Liver (tissue), 9 donors: Measurements from ENCODE around the gene SLC24A3. TPM values are rescaled to one million over a fixed set of nuclear protein-coding genes. Genes with fewer than 3 reads are reported as not detected.

Experiments
- DNase-seq: peaks from one replicate; pipeline ENCODE4 v3.0.0-alpha.2; 2017; ENCODE audit warnings: low spot score
- H3K27ac ChIP-seq, 2 donors: one replicate each; pipeline ENCODE4 v1.7.0; 2013; ENCODE audit warnings: inconsistent platforms in 2 of 2, low read length in 2 of 2, control low read depth in 1 of 2, low read depth in 1 of 2, mild to moderate bottlenecking in 1 of 2
- H3K27me3 ChIP-seq, 4 donors: one replicate each; pipeline versions ENCODE4 v1.6.1 to v1.7.0; 2013; ENCODE audit warnings: low read length in 3 of 4, inconsistent platforms in 1 of 4, mild to moderate bottlenecking in 1 of 4, moderate library complexity in 1 of 4; ENCODE audit not compliant: control insufficient read depth in 4 of 4, insufficient read depth in 4 of 4
- H3K36me3 ChIP-seq, 4 donors: one replicate each; pipeline versions ENCODE4 v1.6.1 to v1.7.0; 2013; ENCODE audit warnings: low read length in 3 of 4, mild to moderate bottlenecking in 3 of 4, low read depth in 1 of 4, moderate library complexity in 1 of 4; ENCODE audit not compliant: control insufficient read depth in 4 of 4, insufficient read depth in 3 of 4
- H3K4me1 ChIP-seq, 4 donors: one replicate each; pipeline versions ENCODE4 v1.6.1 to v1.7.0; 2013; ENCODE audit warnings: low read length in 3 of 4, mild to moderate bottlenecking in 3 of 4, moderate library complexity in 1 of 4; ENCODE audit not compliant: control insufficient read depth in 4 of 4, insufficient read depth in 4 of 4
- H3K4me3 ChIP-seq, 3 donors: one replicate each; pipeline versions ENCODE4 v1.6.1 to v1.7.0; 2013; ENCODE audit warnings: low read length in 3 of 3, control low read depth in 1 of 3, low read depth in 1 of 3, mild to moderate bottlenecking in 1 of 3
- H3K9ac ChIP-seq, 2 donors: one replicate each; pipeline ENCODE4 v1.7.0; 2013; ENCODE audit warnings: low read length in 2 of 2, mild to moderate bottlenecking in 2 of 2, moderate library complexity in 2 of 2, control low read depth in 1 of 2, low read depth in 1 of 2
- H3K9me3 ChIP-seq, 4 donors: one replicate each; pipeline versions ENCODE4 v1.6.1 to v1.7.0; 2013; ENCODE audit warnings: low read length in 3 of 4; ENCODE audit not compliant: control insufficient read depth in 4 of 4
- EGR1 ChIP-seq, 2 donors: IDR thresholded peaks; 2 replicates each; pipeline ENCODE4 v1.6.1; 2016 to 2018; ENCODE audit warnings: antibody characterized with exemption in 2 of 2, low read depth in 2 of 2
- FOXA1 ChIP-seq: IDR thresholded peaks from 2 replicates; pipeline ENCODE4 v1.6.1; 2016; ENCODE audit warnings: antibody characterized with exemption
- FOXA2 ChIP-seq: IDR thresholded peaks from 2 replicates; pipeline ENCODE4 v1.6.1; 2016; ENCODE audit warnings: antibody characterized with exemption
- GABPA ChIP-seq, 2 donors: IDR thresholded peaks in 1 of 2; conservative IDR thresholded peaks in 1 of 2; 2 replicates each; pipeline ENCODE4 v1.6.1; 2016; ENCODE audit warnings: antibody characterized with exemption in 2 of 2, mild to moderate bottlenecking in 1 of 2, moderate library complexity in 1 of 2
- HNF4A ChIP-seq, 2 donors: conservative IDR thresholded peaks; 2 replicates each; pipeline ENCODE4 v1.6.1; 2016; ENCODE audit warnings: antibody characterized with exemption in 2 of 2, mild to moderate bottlenecking in 2 of 2
- HNF4G ChIP-seq: IDR thresholded peaks from 2 replicates; pipeline ENCODE4 v1.6.1; 2016; ENCODE audit warnings: antibody characterized with exemption
- JUND ChIP-seq, 2 donors: IDR thresholded peaks; 2 replicates each; pipeline ENCODE4 v1.6.1; 2016; ENCODE audit warnings: antibody characterized with exemption in 2 of 2
- NR2F2 ChIP-seq: IDR thresholded peaks from 2 replicates; pipeline ENCODE4 v1.6.1; 2016; ENCODE audit warnings: antibody characterized with exemption
- RAD21 ChIP-seq, 2 donors: IDR thresholded peaks; 2 replicates each; pipeline ENCODE4 v1.6.1; 2016; ENCODE audit warnings: antibody characterized with exemption in 2 of 2, mild to moderate bottlenecking in 2 of 2
- RXRA ChIP-seq, 2 donors: IDR thresholded peaks; 2 replicates each; pipeline ENCODE4 v1.6.1; 2017 to 2018; ENCODE audit warnings: antibody characterized with exemption in 2 of 2, mild to moderate bottlenecking in 1 of 2
- SP1 ChIP-seq: IDR thresholded peaks from 2 replicates; pipeline ENCODE4 v1.6.1; 2018; ENCODE audit warnings: antibody characterized with exemption, mild to moderate bottlenecking
- TAF1 ChIP-seq: conservative IDR thresholded peaks from 2 replicates; pipeline ENCODE4 v1.6.1; 2016; ENCODE audit warnings: antibody characterized with exemption, mild to moderate bottlenecking
- YY1 ChIP-seq: IDR thresholded peaks from 2 replicates; pipeline ENCODE4 v1.6.1; 2016; ENCODE audit warnings: antibody characterized with exemption, mild to moderate bottlenecking
- WGBS: extraction: QIAGEN DNeasy Blood & Tissue Kit; methylation state at CpG from one replicate; pipeline ENCODE4 v1.1.7; 2013; 5-methylcytosine and 5-hydroxymethylcytosine counted together
- polyA plus RNA-seq, 2 donors: library from polyadenylated mRNA; stranded (reverse) in 1 of 2; unstranded in 1 of 2; fragments of 200-250 nt in 1 of 2; fragments of >200 nt in 1 of 2; fragmentation: Nextera tagmentation in 1 of 2; extraction: Ambion mirVana in 1 of 2; gene quantifications; one replicate each; pipeline versions ENCODE4 v1.2.1 to v1.2.3, GENCODE V29; 2013 to 2015
- total RNA-seq, 2 donors: library from RNA; depleted of rRNA; stranded (reverse); fragments of >200 nt; gene quantifications; one replicate each; pipeline ENCODE4 v1.2.3, GENCODE V29; 2014
- TF ChIP-seq, protein P1 (sequence below): fragments of 150-350 bp; IDR thresholded peaks from 2 replicates; pipeline ENCODE4 v1.5.1; 2017; ENCODE audit warnings: improper control_type of control experiment, low read depth, low read length; ENCODE audit not compliant: missing input control
- TF ChIP-seq, protein P2 (sequence below): IDR thresholded peaks from 2 replicates; pipeline ENCODE4 v1.6.1; 2016; ENCODE audit warnings: antibody characterized with exemption
- TF ChIP-seq, protein P3 (sequence below): IDR thresholded peaks from 2 replicates; pipeline ENCODE4 v1.6.1; 2016; ENCODE audit warnings: antibody characterized with exemption
- TF ChIP-seq, protein P4 (sequence below): IDR thresholded peaks from 2 replicates; pipeline ENCODE4 v1.6.1; 2016; ENCODE audit warnings: antibody characterized with exemption
- TF ChIP-seq, protein P5 (sequence below): IDR thresholded peaks from 2 replicates; pipeline ENCODE4 v1.6.1; 2016; ENCODE audit warnings: antibody characterized with exemption, mild to moderate bottlenecking
- donor health status: healthy.
- donor health status: healthy.
- donor health status: healthy.
- donor health status: healthy.
- donor health status: healthy.

SLC24A3 gene
- total and polyA plus RNA-seq, 4 donors = 0.28 to 1.8 (median 0.46) TPM

DNA sequence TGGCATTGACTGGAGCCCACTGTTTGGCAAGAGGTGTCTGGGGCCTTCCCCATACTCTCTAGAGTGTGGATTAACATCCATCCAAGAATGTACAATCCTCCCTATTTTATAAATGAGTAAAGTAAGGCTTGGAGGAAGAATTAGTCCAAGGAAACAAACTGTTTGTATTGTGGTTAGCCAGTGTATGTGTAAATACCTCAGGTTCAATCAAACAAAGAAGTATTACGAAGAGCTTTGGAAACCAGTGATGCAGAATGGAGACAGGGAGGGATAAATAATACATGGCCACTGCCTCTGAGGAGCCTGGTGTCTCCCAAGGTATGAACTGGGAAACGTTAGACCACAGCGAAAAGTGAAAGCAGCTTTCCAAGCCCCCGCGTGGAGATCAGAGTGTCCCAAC, 319.0 kb downstream of the SLC24A3 start:
- Histone ChIP-seq H3K27ac (no peak overlapping the region), H3K9ac (no peak overlapping the region), H3K27me3 (peaks cover 0 to 3% (median 0%) of the 10 kb centered on the region in 4 donors), H3K4me3 (no peak overlapping the region), H3K9me3 (peaks cover 0 to 2% (median 0%) of the 10 kb centered on the region in 4 donors), H3K4me1 (no peaks in the 10 kb centered on the region), H3K36me3 (no peaks in the 10 kb centered on the region)
- 92% methylated on average over 5 of the region's 5 CpGs for WGBS
- DNase-seq = no peak
- TF ChIP-seq RXRA (IDR thresholded peaks at IDR 0.05) = no peak
- no peak for TF ChIP-seq RAD21 (IDR thresholded peaks at IDR 0.05)
- TF ChIP-seq YY1 = no peak
- no peak for TF ChIP-seq NR2F2
- no peak for TF ChIP-seq HNF4A (conservative IDR thresholded peaks at IDR 0.05)

DNA sequence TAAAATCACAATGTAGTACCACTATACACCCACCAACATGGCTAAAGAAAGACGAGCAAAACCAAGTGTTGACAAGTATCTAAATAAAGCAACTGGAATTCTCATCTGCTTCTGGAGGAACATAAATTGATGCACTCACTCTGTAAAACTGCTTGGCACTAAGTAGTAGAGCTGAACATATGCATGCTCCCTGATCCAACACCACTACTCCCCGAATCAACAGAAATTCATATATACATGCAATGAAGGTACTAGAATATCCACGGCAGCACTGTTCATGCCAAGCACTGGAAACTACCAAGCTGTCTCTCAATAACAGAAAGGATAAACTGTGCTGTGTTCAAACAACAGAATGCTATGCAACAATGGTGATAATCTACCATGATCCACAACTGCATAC, 326.1 kb downstream of the SLC24A3 start:
- no peak overlapping the region for H3K4me3 ChIP-seq
- TF ChIP-seq, protein P1, sequence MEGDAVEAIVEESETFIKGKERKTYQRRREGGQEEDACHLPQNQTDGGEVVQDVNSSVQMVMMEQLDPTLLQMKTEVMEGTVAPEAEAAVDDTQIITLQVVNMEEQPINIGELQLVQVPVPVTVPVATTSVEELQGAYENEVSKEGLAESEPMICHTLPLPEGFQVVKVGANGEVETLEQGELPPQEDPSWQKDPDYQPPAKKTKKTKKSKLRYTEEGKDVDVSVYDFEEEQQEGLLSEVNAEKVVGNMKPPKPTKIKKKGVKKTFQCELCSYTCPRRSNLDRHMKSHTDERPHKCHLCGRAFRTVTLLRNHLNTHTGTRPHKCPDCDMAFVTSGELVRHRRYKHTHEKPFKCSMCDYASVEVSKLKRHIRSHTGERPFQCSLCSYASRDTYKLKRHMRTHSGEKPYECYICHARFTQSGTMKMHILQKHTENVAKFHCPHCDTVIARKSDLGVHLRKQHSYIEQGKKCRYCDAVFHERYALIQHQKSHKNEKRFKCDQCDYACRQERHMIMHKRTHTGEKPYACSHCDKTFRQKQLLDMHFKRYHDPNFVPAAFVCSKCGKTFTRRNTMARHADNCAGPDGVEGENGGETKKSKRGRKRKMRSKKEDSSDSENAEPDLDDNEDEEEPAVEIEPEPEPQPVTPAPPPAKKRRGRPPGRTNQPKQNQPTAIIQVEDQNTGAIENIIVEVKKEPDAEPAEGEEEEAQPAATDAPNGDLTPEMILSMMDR = no peak
- TF ChIP-seq, protein P2, sequence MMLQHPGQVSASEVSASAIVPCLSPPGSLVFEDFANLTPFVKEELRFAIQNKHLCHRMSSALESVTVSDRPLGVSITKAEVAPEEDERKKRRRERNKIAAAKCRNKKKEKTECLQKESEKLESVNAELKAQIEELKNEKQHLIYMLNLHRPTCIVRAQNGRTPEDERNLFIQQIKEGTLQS = no peak
- no peak for TF ChIP-seq YY1
- TF ChIP-seq HNF4G = no peak
- no peak for TF ChIP-seq FOXA1
- no peak for TF ChIP-seq FOXA2
- TF ChIP-seq HNF4A (conservative IDR thresholded peaks at IDR 0.05) = no peak
- no peak for TF ChIP-seq JUND (IDR thresholded peaks at IDR 0.05)
- TF ChIP-seq SP1 = no peak
- TF ChIP-seq, protein P3, sequence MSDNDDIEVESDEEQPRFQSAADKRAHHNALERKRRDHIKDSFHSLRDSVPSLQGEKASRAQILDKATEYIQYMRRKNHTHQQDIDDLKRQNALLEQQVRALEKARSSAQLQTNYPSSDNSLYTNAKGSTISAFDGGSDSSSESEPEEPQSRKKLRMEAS = no peak
- no peak for TF ChIP-seq RXRA (IDR thresholded peaks at IDR 0.05)
- no peak for TF ChIP-seq EGR1 (IDR thresholded peaks at IDR 0.05; ENCODE audit: low read depth in 2 of 2)
- TF ChIP-seq, protein P4, sequence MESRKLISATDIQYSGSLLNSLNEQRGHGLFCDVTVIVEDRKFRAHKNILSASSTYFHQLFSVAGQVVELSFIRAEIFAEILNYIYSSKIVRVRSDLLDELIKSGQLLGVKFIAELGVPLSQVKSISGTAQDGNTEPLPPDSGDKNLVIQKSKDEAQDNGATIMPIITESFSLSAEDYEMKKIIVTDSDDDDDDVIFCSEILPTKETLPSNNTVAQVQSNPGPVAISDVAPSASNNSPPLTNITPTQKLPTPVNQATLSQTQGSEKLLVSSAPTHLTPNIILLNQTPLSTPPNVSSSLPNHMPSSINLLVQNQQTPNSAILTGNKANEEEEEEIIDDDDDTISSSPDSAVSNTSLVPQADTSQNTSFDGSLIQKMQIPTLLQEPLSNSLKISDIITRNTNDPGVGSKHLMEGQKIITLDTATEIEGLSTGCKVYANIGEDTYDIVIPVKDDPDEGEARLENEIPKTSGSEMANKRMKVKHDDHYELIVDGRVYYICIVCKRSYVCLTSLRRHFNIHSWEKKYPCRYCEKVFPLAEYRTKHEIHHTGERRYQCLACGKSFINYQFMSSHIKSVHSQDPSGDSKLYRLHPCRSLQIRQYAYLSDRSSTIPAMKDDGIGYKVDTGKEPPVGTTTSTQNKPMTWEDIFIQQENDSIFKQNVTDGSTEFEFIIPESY = no peak
- no peak for TF ChIP-seq RAD21 (IDR thresholded peaks at IDR 0.05)
- TF ChIP-seq GABPA (IDR thresholded peaks at IDR 0.05 in 1 of 2, conservative IDR thresholded peaks at IDR 0.05 in 1 of 2) = no peak
- TF ChIP-seq, protein P5, sequence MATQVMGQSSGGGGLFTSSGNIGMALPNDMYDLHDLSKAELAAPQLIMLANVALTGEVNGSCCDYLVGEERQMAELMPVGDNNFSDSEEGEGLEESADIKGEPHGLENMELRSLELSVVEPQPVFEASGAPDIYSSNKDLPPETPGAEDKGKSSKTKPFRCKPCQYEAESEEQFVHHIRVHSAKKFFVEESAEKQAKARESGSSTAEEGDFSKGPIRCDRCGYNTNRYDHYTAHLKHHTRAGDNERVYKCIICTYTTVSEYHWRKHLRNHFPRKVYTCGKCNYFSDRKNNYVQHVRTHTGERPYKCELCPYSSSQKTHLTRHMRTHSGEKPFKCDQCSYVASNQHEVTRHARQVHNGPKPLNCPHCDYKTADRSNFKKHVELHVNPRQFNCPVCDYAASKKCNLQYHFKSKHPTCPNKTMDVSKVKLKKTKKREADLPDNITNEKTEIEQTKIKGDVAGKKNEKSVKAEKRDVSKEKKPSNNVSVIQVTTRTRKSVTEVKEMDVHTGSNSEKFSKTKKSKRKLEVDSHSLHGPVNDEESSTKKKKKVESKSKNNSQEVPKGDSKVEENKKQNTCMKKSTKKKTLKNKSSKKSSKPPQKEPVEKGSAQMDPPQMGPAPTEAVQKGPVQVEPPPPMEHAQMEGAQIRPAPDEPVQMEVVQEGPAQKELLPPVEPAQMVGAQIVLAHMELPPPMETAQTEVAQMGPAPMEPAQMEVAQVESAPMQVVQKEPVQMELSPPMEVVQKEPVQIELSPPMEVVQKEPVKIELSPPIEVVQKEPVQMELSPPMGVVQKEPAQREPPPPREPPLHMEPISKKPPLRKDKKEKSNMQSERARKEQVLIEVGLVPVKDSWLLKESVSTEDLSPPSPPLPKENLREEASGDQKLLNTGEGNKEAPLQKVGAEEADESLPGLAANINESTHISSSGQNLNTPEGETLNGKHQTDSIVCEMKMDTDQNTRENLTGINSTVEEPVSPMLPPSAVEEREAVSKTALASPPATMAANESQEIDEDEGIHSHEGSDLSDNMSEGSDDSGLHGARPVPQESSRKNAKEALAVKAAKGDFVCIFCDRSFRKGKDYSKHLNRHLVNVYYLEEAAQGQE = no peak
- TF ChIP-seq TAF1 = no peak
- no peak for TF ChIP-seq NR2F2
- H3K4me1 ChIP-seq = no peaks in the 10 kb centered on the region
- peaks cover 0 to 3% (median 0%) of the 10 kb centered on the region in 4 donors for H3K27me3 ChIP-seq
- H3K9me3 ChIP-seq = peaks cover 0 to 2% (median 0%) of the 10 kb centered on the region in 4 donors
- 83% methylated on average over 3 of the region's 3 CpGs for WGBS
- no peaks in the 10 kb centered on the region for H3K36me3 ChIP-seq
- H3K27ac ChIP-seq = no peak overlapping the region
- H3K9ac ChIP-seq = no peak overlapping the region
- no peak for DNase-seq
